ENCODE results near the gene UGCG. TPM values are rescaled to one million over a fixed set of nuclear protein-coding genes. Genes with fewer than 3 reads are reported as not detected.

UGCG gene
- total and polyA plus RNA-seq, 10 of the 15 experiments (the other 5 are each of a cell fraction or from before 2014, with no cell fraction given) = 21.7 to 96.6 (median 48.9) TPM

GRCh38 chr9:111876179-111876578, 20.4 kb upstream of the UGCG start:
- intact Hi-C loops (cut with micrococcal nuclease; ENCODE audit: unreplicated experiment) = no loop called here
- TF ChIP-seq PAX8 (IDR thresholded peaks at IDR 0.05) (no peak), ZBTB4 (CRISPR knock-in tag; IDR thresholded peaks at IDR 0.05) (no peak), NFIC (IDR thresholded peaks at IDR 0.05; ENCODE audit: low read depth, low read length) (no peak), EGR1 (IDR thresholded peaks at IDR 0.05; ENCODE audit: borderline replicate concordance in 1 of 2, low read depth in 2 of 2, low read length in 2 of 2) (no peak), RBBP5 (conservative IDR thresholded peaks at IDR 0.05) (no peak), RELB (IDR thresholded peaks at IDR 0.05; ENCODE audit: low read depth) (no peak), ZNF217 (IDR thresholded peaks at IDR 0.05) (no peak), SKIL (IDR thresholded peaks at IDR 0.05; ENCODE audit: low read depth, poor library complexity, severe bottlenecking) (no peak), ATF3 (IDR thresholded peaks at IDR 0.05; ENCODE audit: borderline replicate concordance, extremely low read depth, low read depth, low read length) (no peak), CEBPB (IDR thresholded peaks at IDR 0.05; ENCODE audit: borderline replicate concordance in 1 of 2, low read depth in 2 of 2, low read length in 2 of 2) (no peak), CTCF (IDR thresholded peaks at IDR 0.05 in 2 of 3, conservative IDR thresholded peaks at IDR 0.05 in 1 of 3; ENCODE audit: control insufficient read depth in 2 of 3, extremely low read depth in 1 of 3, insufficient read depth in 1 of 3, low read depth in 3 of 3, low read length in 3 of 3) (no peak), IRF4 (IDR thresholded peaks at IDR 0.05; ENCODE audit: low read depth, low read length) (no peak), MLLT1 (IDR thresholded peaks at IDR 0.05) (no peak)

More at GRCh38 chr9:111876179-111876578, 20.4 kb upstream of the UGCG start:
- Histone ChIP-seq H3K27me3 (replicated peaks in 1 of 2; ENCODE audit: control insufficient read depth in 2 of 2, insufficient read depth in 2 of 2, low read length in 1 of 2) (no peaks in the 10 kb centered on the region), H3K9me3 (replicated peaks; ENCODE audit: control insufficient read depth, insufficient read depth, low read length) (no peaks in the 10 kb centered on the region; the same call in 2 of the 3 replicates), H3K36me3 (ENCODE audit: control insufficient read depth in 2 of 2, insufficient read depth in 2 of 2, low read length in 1 of 2) (no peaks in the 10 kb centered on the region), H3K27ac (ENCODE audit: control insufficient read depth, insufficient read depth) (no peak overlapping the region), H2AFZ (ENCODE audit: control insufficient read depth, low read depth, low read length) (no peak overlapping the region), H4K20me1 (ENCODE audit: control insufficient read depth, insufficient read depth) (no peaks in the 10 kb centered on the region), H3K4me3 (no peak overlapping the region), H3K79me2 (ENCODE audit: control insufficient read depth, insufficient read depth, low read length) (no peaks in the 10 kb centered on the region), H3K4me1 (ENCODE audit: control insufficient read depth, insufficient read depth, low read length) (peaks cover 3% of the 10 kb centered on the region; the same call in 1 of the 2 replicates), H3K4me2 (ENCODE audit: control insufficient read depth, insufficient read depth) (no peak overlapping the region), H3K9ac (ENCODE audit: control insufficient read depth, insufficient read depth, low read length) (no peak overlapping the region)
- no TSS peak for BruUV-seq (replicated peaks)
- in situ Hi-C loops (cut with MboI) = no loop called here
- DNase-seq (ENCODE audit: low read depth, low spot score) (no peak), ATAC-seq (no peak), FAIRE-seq (no peak)
- RAD21 ChIA-PET (ENCODE audit: unreplicated experiment) = no interaction called here
- POLR2A ChIA-PET = no interaction called here
- WGBS (ENCODE audit: insufficient coverage, insufficient replicate concordance, low lambda C conversion rate, missing lambda C conversion rate) = 97% methylated on average over 4 of the region's 5 CpGs
- SMC1A ChIA-PET (ENCODE audit: uncharacterized antibody, unreplicated experiment) = no interaction called here
- CTCF ChIA-PET = no interaction called here

Data from GM12878 (cell line).